Neural cell (in vitro differentiated cells): ENCODE results near the gene LELP1. TPM values are rescaled to one million over a fixed set of nuclear protein-coding genes. Genes with fewer than 3 reads are reported as not detected.

Experiments
- H2AFZ ChIP-seq: fragments of 200-600, 300-800 bp; sonication (generic), shearing (Covaris generic); 2 replicates; pipeline ENCODE4 v1.6.0; 2014; ENCODE audit warnings: low read depth, mild to moderate bottlenecking, antibody characterized with exemption, low read length, moderate library complexity
- H3F3A ChIP-seq: fragments of 200-600 bp; shearing (Covaris generic); 2 replicates; pipeline ENCODE4 v1.6.1; 2016; ENCODE audit warnings: mild to moderate bottlenecking, moderate library complexity, mixed read lengths, antibody characterized with exemption, low read length; ENCODE audit not compliant: insufficient read depth, poor library complexity, severe bottlenecking
- H3K27ac ChIP-seq: fragments of 200-600, 300-800 bp; sonication (generic), shearing (Covaris generic); 2 replicates; pipeline ENCODE4 v1.5.1; 2014; ENCODE audit warnings: mild to moderate bottlenecking, low read length, moderate library complexity
- H3K27me3 ChIP-seq: fragments of 300-800, 200-600 bp; sonication (generic), shearing (Covaris generic); 2 replicates; pipeline ENCODE4 v1.6.0; 2014; ENCODE audit warnings: mild to moderate bottlenecking, low read depth, low read length, moderate library complexity; ENCODE audit not compliant: insufficient read depth
- H3K36me3 ChIP-seq: fragments of 300-800, 200-600 bp; sonication (generic), shearing (Covaris generic); 2 replicates; pipeline ENCODE4 v1.5.1; 2014; ENCODE audit warnings: mild to moderate bottlenecking, antibody characterized with exemption, low read length, moderate library complexity; ENCODE audit not compliant: insufficient read depth
- H3K4me2 ChIP-seq: fragments of 300-800, 200-600 bp; sonication (generic), shearing (Covaris generic); 2 replicates; pipeline ENCODE4 v1.6.0; 2014; ENCODE audit warnings: mild to moderate bottlenecking, low read length
- H3K4me3 ChIP-seq: fragments of 300-800, 200-600 bp; sonication (generic), shearing (Covaris generic); 2 replicates; pipeline ENCODE4 v1.5.1; 2014; ENCODE audit warnings: mild to moderate bottlenecking, low read length, moderate library complexity
- H3K79me2 ChIP-seq: fragments of 200-600 bp; shearing (Covaris generic); replicated peaks from 2 replicates; pipeline ENCODE4 v1.6.0; 2014; ENCODE audit warnings: mild to moderate bottlenecking, low read length, moderate library complexity; ENCODE audit not compliant: insufficient read depth
- H3K9ac ChIP-seq: fragments of 300-800, 200-600 bp; sonication (generic), shearing (Covaris generic); 2 replicates; pipeline ENCODE4 v1.6.1; 2016; ENCODE audit warnings: mild to moderate bottlenecking, low read length, mixed read lengths
- H3K9me2 ChIP-seq: fragments of 200-600 bp; shearing (Covaris generic); 2 replicates; pipeline ENCODE4 v1.6.1; 2016; ENCODE audit warnings: mild to moderate bottlenecking, low read length, mixed read lengths; ENCODE audit not compliant: insufficient read depth
- H3K9me3 ChIP-seq: fragments of 200-600, 300-800 bp; sonication (generic), shearing (Covaris generic); 2 replicates; pipeline ENCODE4 v1.6.1; 2016; ENCODE audit warnings: mild to moderate bottlenecking, mixed run types, low read length, moderate library complexity, mixed read lengths
- H4K20me1 ChIP-seq: fragments of 200-600 bp; shearing (Covaris generic); 2 replicates; pipeline ENCODE4 v1.6.1; 2016; ENCODE audit warnings: mild to moderate bottlenecking, mixed run types; ENCODE audit not compliant: insufficient read depth
- CTCF ChIP-seq: fragments of 450-650 bp; IDR thresholded peaks from 2 replicates; pipeline ENCODE4 v1.5.1; 2014; ENCODE audit warnings: antibody characterized with exemption, mild to moderate bottlenecking, moderate library complexity; ENCODE audit not compliant: poor library complexity, severe bottlenecking
- EP300 ChIP-seq: fragments of 450-650 bp; conservative IDR thresholded peaks from 2 replicates; pipeline ENCODE4 v1.6.1; 2014; ENCODE audit warnings: antibody characterized with exemption, mild to moderate bottlenecking, moderate library complexity; ENCODE audit not compliant: poor library complexity, severe bottlenecking
- EZH2 ChIP-seq: fragments of 200-600, 300-800 bp; shearing (Covaris generic), sonication (generic); IDR thresholded peaks from 2 replicates; pipeline ENCODE4 v1.6.1; 2014; ENCODE audit warnings: antibody characterized with exemption, low read length, borderline replicate concordance, mild to moderate bottlenecking; ENCODE audit not compliant: insufficient read depth, poor library complexity, severe bottlenecking
- MXI1 ChIP-seq: fragments of 450-650 bp; conservative IDR thresholded peaks from 2 replicates; pipeline ENCODE4 v1.6.1; 2014; ENCODE audit warnings: antibody characterized with exemption, mild to moderate bottlenecking; ENCODE audit not compliant: poor library complexity, severe bottlenecking
- POLR2AphosphoS5 ChIP-seq: IDR thresholded peaks from 2 replicates; pipeline ENCODE4 v1.6.1; 2012
- RAD21 ChIP-seq: fragments of 450-650 bp; conservative IDR thresholded peaks from 2 replicates; pipeline ENCODE4 v1.6.1; 2014; ENCODE audit warnings: antibody characterized with exemption, mild to moderate bottlenecking, moderate library complexity
- SMC3 ChIP-seq: fragments of 450-650 bp; conservative IDR thresholded peaks from 2 replicates; pipeline ENCODE4 v1.6.1; 2014; ENCODE audit warnings: antibody characterized with exemption, mild to moderate bottlenecking, moderate library complexity; ENCODE audit not compliant: poor library complexity
- TAF1 ChIP-seq: IDR thresholded peaks from 2 replicates; pipeline ENCODE4 v1.6.1; 2012; ENCODE audit warnings: low read depth
- polyA plus RNA-seq: library from polyadenylated mRNA; depleted of rRNA; stranded (reverse); fragments of >200 nt; gene quantifications from 2 replicates; pipeline ENCODE4 v1.2.3, GENCODE V29; 2014
- TF ChIP-seq, protein P1 (sequence below): IDR thresholded peaks from 2 replicates; pipeline ENCODE4 v1.6.1; 2012; ENCODE audit warnings: borderline replicate concordance

Gene LELP1
- polyA plus RNA-seq, 1 donor from 2014 or later, result not detected

DNA sequence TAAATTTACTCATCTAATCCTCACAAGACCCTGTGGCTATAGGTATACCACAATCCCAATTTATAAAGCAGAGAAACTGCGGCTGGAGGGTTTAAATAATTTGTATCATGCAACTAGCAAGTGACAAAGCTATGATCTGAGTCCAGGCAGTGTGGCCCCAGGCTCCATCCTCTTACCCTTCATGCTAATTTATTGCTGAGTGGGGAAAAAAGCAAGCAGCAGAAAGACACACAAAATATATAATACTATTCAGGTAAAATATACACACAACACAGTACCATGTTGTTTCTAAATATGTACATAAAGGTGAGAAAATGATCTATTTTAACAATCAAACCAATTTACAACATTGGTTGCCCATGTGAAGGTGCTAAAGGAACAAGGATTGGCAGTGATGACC is 38.9 kb downstream of the LELP1 start:
- Histone ChIP-seq H3K9ac (no peak overlapping the region), H3K36me3 (no peaks in the 10 kb centered on the region), H3K27ac (no peak overlapping the region), H3F3A (no peaks in the 10 kb centered on the region), H3K9me3 (no peaks in the 10 kb centered on the region), H3K79me2 (no peaks in the 10 kb centered on the region), H3K27me3 (no peaks in the 10 kb centered on the region), H3K4me2 (no peak overlapping the region), H2AFZ (no peak overlapping the region), H3K4me3 (no peak overlapping the region), H4K20me1 (no peaks in the 10 kb centered on the region), H3K9me2 (no peaks in the 10 kb centered on the region)
- TF ChIP-seq EZH2, result no peak
- no peak for TF ChIP-seq SMC3
- TF ChIP-seq MXI1, result no peak

DNA sequence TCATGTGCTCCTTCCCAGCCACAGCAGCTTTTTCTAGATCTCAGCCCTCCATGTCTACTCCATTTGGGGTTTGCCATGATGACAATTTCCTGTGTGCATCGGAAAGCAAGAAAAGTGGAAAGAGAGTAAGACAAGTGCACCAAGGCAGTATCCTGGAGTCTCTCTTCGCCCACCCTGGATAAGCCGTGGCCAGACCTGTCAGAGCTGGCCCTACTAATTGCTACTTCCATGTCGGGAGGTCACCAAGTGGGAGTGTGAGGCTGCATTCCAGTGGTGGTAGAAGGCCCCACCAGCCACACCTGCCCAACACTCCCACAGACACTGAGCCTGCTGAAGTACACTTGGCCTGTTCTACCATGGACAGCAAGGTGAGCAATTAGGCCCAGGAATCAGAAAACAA is 42.2 kb downstream of the LELP1 start:
- Histone ChIP-seq H3K9me3 (no peaks in the 10 kb centered on the region), H3K27me3 (no peaks in the 10 kb centered on the region), H3K9me2 (no peaks in the 10 kb centered on the region), H3K4me2 (no peak overlapping the region), H3K9ac (no peak overlapping the region), H3K4me3 (no peak overlapping the region), H3K27ac (no peak overlapping the region), H3F3A (no peaks in the 10 kb centered on the region), H4K20me1 (no peaks in the 10 kb centered on the region), H2AFZ (no peak overlapping the region), H3K36me3 (no peaks in the 10 kb centered on the region), H3K79me2 (no peaks in the 10 kb centered on the region)
- no peak for TF ChIP-seq SMC3
- no peak for TF ChIP-seq MXI1
- TF ChIP-seq, protein P1, sequence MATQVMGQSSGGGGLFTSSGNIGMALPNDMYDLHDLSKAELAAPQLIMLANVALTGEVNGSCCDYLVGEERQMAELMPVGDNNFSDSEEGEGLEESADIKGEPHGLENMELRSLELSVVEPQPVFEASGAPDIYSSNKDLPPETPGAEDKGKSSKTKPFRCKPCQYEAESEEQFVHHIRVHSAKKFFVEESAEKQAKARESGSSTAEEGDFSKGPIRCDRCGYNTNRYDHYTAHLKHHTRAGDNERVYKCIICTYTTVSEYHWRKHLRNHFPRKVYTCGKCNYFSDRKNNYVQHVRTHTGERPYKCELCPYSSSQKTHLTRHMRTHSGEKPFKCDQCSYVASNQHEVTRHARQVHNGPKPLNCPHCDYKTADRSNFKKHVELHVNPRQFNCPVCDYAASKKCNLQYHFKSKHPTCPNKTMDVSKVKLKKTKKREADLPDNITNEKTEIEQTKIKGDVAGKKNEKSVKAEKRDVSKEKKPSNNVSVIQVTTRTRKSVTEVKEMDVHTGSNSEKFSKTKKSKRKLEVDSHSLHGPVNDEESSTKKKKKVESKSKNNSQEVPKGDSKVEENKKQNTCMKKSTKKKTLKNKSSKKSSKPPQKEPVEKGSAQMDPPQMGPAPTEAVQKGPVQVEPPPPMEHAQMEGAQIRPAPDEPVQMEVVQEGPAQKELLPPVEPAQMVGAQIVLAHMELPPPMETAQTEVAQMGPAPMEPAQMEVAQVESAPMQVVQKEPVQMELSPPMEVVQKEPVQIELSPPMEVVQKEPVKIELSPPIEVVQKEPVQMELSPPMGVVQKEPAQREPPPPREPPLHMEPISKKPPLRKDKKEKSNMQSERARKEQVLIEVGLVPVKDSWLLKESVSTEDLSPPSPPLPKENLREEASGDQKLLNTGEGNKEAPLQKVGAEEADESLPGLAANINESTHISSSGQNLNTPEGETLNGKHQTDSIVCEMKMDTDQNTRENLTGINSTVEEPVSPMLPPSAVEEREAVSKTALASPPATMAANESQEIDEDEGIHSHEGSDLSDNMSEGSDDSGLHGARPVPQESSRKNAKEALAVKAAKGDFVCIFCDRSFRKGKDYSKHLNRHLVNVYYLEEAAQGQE, result no peak
- TF ChIP-seq POLR2AphosphoS5, result no peak
- TF ChIP-seq EZH2, result no peak
- no peak for TF ChIP-seq CTCF
- no peak for TF ChIP-seq RAD21
- no peak for TF ChIP-seq EP300
- no peak for TF ChIP-seq TAF1

GRCh38 chr1:153246018-153246417 is 42.8 kb downstream of the LELP1 start:
- Histone ChIP-seq H4K20me1 (no peaks in the 10 kb centered on the region), H3K9me3 (no peaks in the 10 kb centered on the region)

More at GRCh38 chr1:153246018-153246417, 42.8 kb downstream of the LELP1 start:
- Histone ChIP-seq H3K27ac (no peak overlapping the region), H3K9me2 (no peaks in the 10 kb centered on the region), H3K79me2 (no peaks in the 10 kb centered on the region), H3K4me3 (no peak overlapping the region), H3F3A (no peaks in the 10 kb centered on the region), H3K27me3 (no peaks in the 10 kb centered on the region), H3K4me2 (no peak overlapping the region), H3K36me3 (no peaks in the 10 kb centered on the region), H3K9ac (no peak overlapping the region), H2AFZ (no peak overlapping the region)
- TF ChIP-seq SMC3 (no peak), MXI1 (no peak), RAD21 (no peak), CTCF (no peak), POLR2AphosphoS5 (no peak)
- TF ChIP-seq, protein P1, result no peak
